CD8-positive, alpha-beta memory T cell (primary cell): ENCODE results near the gene TSPO2. TPM values are rescaled to one million over a fixed set of nuclear protein-coding genes. Genes with fewer than 3 reads are reported as not detected.

ENCODE experiments used
- CTCF ChIA-PET: fragments of 350-600 bp; sonication (Branson Sonifier 250); formaldehyde crosslinking; loops from one replicate; lab custom pipeline; 2021; ENCODE audit warnings: antibody characterized with exemption; lab: Charles Lee
- POLR2A ChIA-PET: fragments of 350-600 bp; sonication (Branson Sonifier 250); formaldehyde crosslinking; loops from one replicate; lab custom pipeline; 2021; ENCODE audit warnings: antibody characterized with exemption; lab: Charles Lee
- DNase-seq, 5 donors: peaks; one replicate each; pipeline versions ENCODE4 v3.0.0 to v3.0.0-alpha.2; 2020 to 2022; ENCODE audit warnings: mixed read lengths in 1 of 5
- H3K27ac ChIP-seq: one replicate; pipeline ENCODE4 v1.7.0; 2013; ENCODE audit warnings: low read depth, mild to moderate bottlenecking, low read length, moderate library complexity
- H3K27me3 ChIP-seq: 2 replicates; pipeline ENCODE4 v1.7.0; 2013; ENCODE audit warnings: low read length, mild to moderate bottlenecking; ENCODE audit not compliant: insufficient read depth, poor library complexity, severe bottlenecking
- H3K36me3 ChIP-seq: 2 replicates; pipeline ENCODE4 v1.7.0; 2013; ENCODE audit warnings: mild to moderate bottlenecking, low read length, moderate library complexity; ENCODE audit not compliant: insufficient read depth
- H3K4me1 ChIP-seq: 2 replicates; pipeline ENCODE4 v1.7.0; 2013; ENCODE audit warnings: mild to moderate bottlenecking, low read length, moderate library complexity; ENCODE audit not compliant: insufficient read depth
- H3K4me3 ChIP-seq: 2 replicates; pipeline ENCODE4 v1.7.0; 2013; ENCODE audit warnings: mild to moderate bottlenecking, low read length
- H3K9me3 ChIP-seq: 2 replicates; pipeline ENCODE4 v1.7.0; 2013; ENCODE audit warnings: mild to moderate bottlenecking, low read length
- H3K27ac Mint-ChIP-seq, 8 donors: one replicate each; pipeline ENCODE4 v1.8.0; 2020 to 2021; ENCODE audit warnings: mixed read lengths in 8 of 8, mild to moderate bottlenecking in 6 of 8, inconsistent platforms in 3 of 8, moderate library complexity in 3 of 8
- H3K27me3 Mint-ChIP-seq, 2 donors: one replicate each; pipeline ENCODE4 v1.8.0; 2020 to 2021; ENCODE audit warnings: mixed read lengths in 2 of 2, mild to moderate bottlenecking in 1 of 2, moderate library complexity in 1 of 2
- H3K36me3 Mint-ChIP-seq, 3 donors: one replicate each; pipeline ENCODE4 v1.8.0; 2020 to 2021; ENCODE audit warnings: mixed read lengths in 3 of 3, inconsistent platforms in 1 of 3, mild to moderate bottlenecking in 1 of 3
- H3K4me1 Mint-ChIP-seq, 3 donors: one replicate each; pipeline ENCODE4 v1.8.0; 2020 to 2021; ENCODE audit warnings: mixed read lengths in 3 of 3, inconsistent platforms in 1 of 3, mild to moderate bottlenecking in 1 of 3
- H3K4me3 Mint-ChIP-seq, 7 donors: one replicate each; pipeline ENCODE4 v1.8.0; 2020 to 2021; ENCODE audit warnings: mixed read lengths in 7 of 7, mild to moderate bottlenecking in 6 of 7, moderate library complexity in 4 of 7, inconsistent platforms in 2 of 7
- H3K9me3 Mint-ChIP-seq, 5 donors: one replicate each; pipeline ENCODE4 v1.8.0; 2020 to 2022; ENCODE audit warnings: mixed read lengths in 5 of 5, mild to moderate bottlenecking in 3 of 5, moderate library complexity in 2 of 5, inconsistent platforms in 1 of 5
- polyA plus RNA-seq: library from polyadenylated mRNA; unstranded; fragments of 300-500 nt; fragmentation: Illumina TruSeq; gene quantifications from one replicate; pipeline ENCODE4 v1.2.3, GENCODE V29; 2021
- total RNA-seq, 2 experiments: library from RNA; stranded (reverse); gene quantifications; one replicate each; pipeline ENCODE4 v1.2.3, GENCODE V29; 2021

The TSPO2 gene
- total and polyA plus RNA-seq, 3 experiments from 2014 or later: not detected

- ChIA-PET POLR2A (no interaction called here), CTCF (interaction anchor here (5.8 kb wide), 1 partner anchor 19 kb away, joined by 26 read pairs; no protein-coding TSS in a partner anchor)
- H3K9me3 ChIP-seq: no peaks in the 10 kb centered on the region
- H3K4me3 ChIP-seq: no peak overlapping the region
- H3K36me3 ChIP-seq: no peaks in the 10 kb centered on the region
- no peak overlapping the region for H3K4me3 Mint-ChIP-seq
- H3K9me3 Mint-ChIP-seq: no peaks in the 10 kb centered on the region
- no peaks in the 10 kb centered on the region for H3K27me3 ChIP-seq
- H3K27ac Mint-ChIP-seq: no peak overlapping the region
- H3K4me1 ChIP-seq: peaks cover 11% of the 10 kb centered on the region
- H3K4me1 Mint-ChIP-seq: peaks cover 8 to 12% (median 8%) of the 10 kb centered on the region in 3 donors
- DNase-seq: no peak
- no peaks in the 10 kb centered on the region for H3K27me3 Mint-ChIP-seq
- peaks cover 0 to 31% (median 4%) of the 10 kb centered on the region in 3 donors for H3K36me3 Mint-ChIP-seq
- H3K27ac ChIP-seq: no peak overlapping the region
These were observed 5.0 kb downstream of the TSPO2 start for GRCh38 chr6:41047306-41047705.

- POLR2A ChIA-PET: no interaction called here
These were observed 5.8 kb downstream of the TSPO2 start for GRCh38 chr6:41047745-41048732.

GRCh38 chr6:41049521-41049920 lies 7.3 kb downstream of the TSPO2 start:
- peaks cover 0 to 26% (median 4%) of the 10 kb centered on the region in 3 donors for H3K36me3 Mint-ChIP-seq
- POLR2A ChIA-PET: no interaction called here
- Histone ChIP-seq H3K36me3 (no peaks in the 10 kb centered on the region), H3K4me3 (no peak overlapping the region), H3K27me3 (no peaks in the 10 kb centered on the region), H3K9me3 (no peaks in the 10 kb centered on the region), H3K4me1 (peaks cover 18% of the 10 kb centered on the region), H3K27ac (no peak overlapping the region)
- peak overlapping the region in 1 of 8 donors; percentile 71 for H3K27ac Mint-ChIP-seq
- peaks cover 14 to 17% (median 14%) of the 10 kb centered on the region in 3 donors for H3K4me1 Mint-ChIP-seq
- H3K27me3 Mint-ChIP-seq: no peaks in the 10 kb centered on the region
- no peak overlapping the region for H3K4me3 Mint-ChIP-seq
- no peak for DNase-seq
- CTCF ChIA-PET: interaction anchor here (1.0 to 2.8 kb wide), 5 partner anchors 10 to 21 kb away, joined by 3 to 11 read pairs (median 4); partner anchors contain the start of gene UNC5CL
- H3K9me3 Mint-ChIP-seq: no peaks in the 10 kb centered on the region

More at GRCh38 chr6:41047745-41048732, 5.8 kb downstream of the TSPO2 start:
- Histone ChIP-seq H3K4me1 (peaks cover 18% of the 10 kb centered on the region), H3K27ac (no peak overlapping the region), H3K27me3 (no peaks in the 10 kb centered on the region), H3K36me3 (no peaks in the 10 kb centered on the region), H3K4me3 (no peak overlapping the region), H3K9me3 (no peaks in the 10 kb centered on the region)
- Mint-ChIP-seq H3K4me1 (peaks cover 14 to 17% (median 14%) of the 10 kb centered on the region in 3 donors), H3K27me3 (no peaks in the 10 kb centered on the region), H3K9me3 (no peaks in the 10 kb centered on the region), H3K36me3 (peaks cover 0 to 30% (median 4%) of the 10 kb centered on the region in 3 donors), H3K4me3 (no peak overlapping the region), H3K27ac (peak overlapping the region in 3 of 8 donors; percentile 10 to 60 (median 51))
- no peak for DNase-seq
- CTCF ChIA-PET: interaction anchor here (1.2 to 2.8 kb wide), 3 partner anchors 12 to 21 kb away, joined by 4 to 11 read pairs (median 5); no protein-coding TSS in a partner anchor

GRCh38 chr6:41049955-41050354 lies 7.7 kb downstream of the TSPO2 start:
- Histone ChIP-seq H3K27ac (no peak overlapping the region), H3K36me3 (no peaks in the 10 kb centered on the region), H3K4me1 (peaks cover 18% of the 10 kb centered on the region), H3K4me3 (no peak overlapping the region), H3K27me3 (no peaks in the 10 kb centered on the region), H3K9me3 (no peaks in the 10 kb centered on the region)
- peaks cover 0 to 27% (median 4%) of the 10 kb centered on the region in 3 donors for H3K36me3 Mint-ChIP-seq
- DNase-seq: no peak
- no peak overlapping the region for H3K4me3 Mint-ChIP-seq
- no peaks in the 10 kb centered on the region for H3K9me3 Mint-ChIP-seq
- no peaks in the 10 kb centered on the region for H3K27me3 Mint-ChIP-seq
- ChIA-PET POLR2A (no interaction called here), CTCF (interaction anchor here (1.0 to 2.8 kb wide), 4 partner anchors 10 to 22 kb away, joined by 3 to 11 read pairs (median 4); partner anchors contain the start of gene UNC5CL)
- H3K4me1 Mint-ChIP-seq: peaks cover 14 to 17% (median 14%) of the 10 kb centered on the region in 3 donors
- peak overlapping the region in 1 of 8 donors; percentile 71 for H3K27ac Mint-ChIP-seq

GRCh38 chr6:41050536-41050935 lies 8.3 kb downstream of the TSPO2 start:
- H3K27me3 ChIP-seq: no peaks in the 10 kb centered on the region
- H3K4me1 ChIP-seq: peaks cover 18% of the 10 kb centered on the region
- CTCF ChIA-PET: interaction anchor here (2.8 kb wide), 1 partner anchor 22 kb away, joined by 11 read pairs; no protein-coding TSS in a partner anchor
- POLR2A ChIA-PET: no interaction called here
- no peak for DNase-seq
- H3K4me3 ChIP-seq: no peak overlapping the region
- Mint-ChIP-seq H3K4me1 (peaks cover 14 to 17% (median 14%) of the 10 kb centered on the region in 3 donors), H3K9me3 (no peaks in the 10 kb centered on the region), H3K4me3 (no peak overlapping the region), H3K36me3 (peaks cover 0 to 30% (median 7%) of the 10 kb centered on the region in 3 donors), H3K27ac (peak overlapping the region in 1 of 8 donors; percentile 29), H3K27me3 (no peaks in the 10 kb centered on the region)
- no peak overlapping the region for H3K27ac ChIP-seq
- H3K36me3 ChIP-seq: no peaks in the 10 kb centered on the region
- no peaks in the 10 kb centered on the region for H3K9me3 ChIP-seq

GRCh38 chr6:41051873-41052272 lies 9.6 kb downstream of the TSPO2 start:
- ChIA-PET POLR2A (no interaction called here), CTCF (interaction anchor here (1.0 kb wide), 1 partner anchor 13 kb away, joined by 5 read pairs; the partner anchor contains the start of gene UNC5CL)
- H3K27me3 Mint-ChIP-seq: no peaks in the 10 kb centered on the region
- Histone ChIP-seq H3K27ac (no peak overlapping the region), H3K4me3 (no peak overlapping the region), H3K36me3 (no peaks in the 10 kb centered on the region), H3K9me3 (no peaks in the 10 kb centered on the region), H3K27me3 (no peaks in the 10 kb centered on the region), H3K4me1 (peaks cover 18% of the 10 kb centered on the region)
- no peaks in the 10 kb centered on the region for H3K9me3 Mint-ChIP-seq
- H3K4me3 Mint-ChIP-seq: peak overlapping the region in 4 of 7 donors; percentile 3 to 40 (median 10)
- no peak for DNase-seq
- H3K4me1 Mint-ChIP-seq: peaks cover 14 to 17% (median 14%) of the 10 kb centered on the region in 3 donors
- H3K36me3 Mint-ChIP-seq: peaks cover 0 to 43% (median 17%) of the 10 kb centered on the region in 3 donors
- H3K27ac Mint-ChIP-seq: peak overlapping the region in 6 of 8 donors; percentile 4 to 81 (median 56)

GRCh38 chr6:41053041-41053440 lies 10.8 kb downstream of the TSPO2 start, which contains the start of gene APOBEC2:
Gene APOBEC2 (plus strand): TSS chr6:41053202. CDS start chr6:41053348, 146 bp downstream.
- H3K4me1 Mint-ChIP-seq: peaks cover 14 to 17% (median 14%) of the 10 kb centered on the region in 3 donors
- no peaks in the 10 kb centered on the region for H3K36me3 ChIP-seq
- CTCF ChIA-PET: interaction anchor here (0.6 to 5.0 kb wide), 3 partner anchors 15 to 25 kb away, joined by 3 to 22 read pairs (median 5); no protein-coding TSS in a partner anchor
- POLR2A ChIA-PET: interaction anchor here (0.9 kb wide), 1 partner anchor 19 kb away, joined by 3 read pairs; the partner anchor contains the start of gene OARD1
- no peaks in the 10 kb centered on the region for H3K27me3 ChIP-seq
- H3K9me3 Mint-ChIP-seq: no peaks in the 10 kb centered on the region
- no peaks in the 10 kb centered on the region for H3K9me3 ChIP-seq
- no peak for DNase-seq
- no peak within 1 kb of the TSS for H3K27ac ChIP-seq
- no peaks in the 10 kb centered on the region for H3K27me3 Mint-ChIP-seq
- H3K4me3 ChIP-seq: peak within 1 kb of the TSS; percentile 13
- peaks cover 0 to 44% (median 18%) of the 10 kb centered on the region in 3 donors for H3K36me3 Mint-ChIP-seq
- peak within 1 kb of the TSS in 6 of 8 donors; percentile 4 to 81 (median 56) for H3K27ac Mint-ChIP-seq
- peaks cover 18% of the 10 kb centered on the region for H3K4me1 ChIP-seq
- peak within 1 kb of the TSS in 5 of 7 donors; percentile 3 to 48 (median 15) for H3K4me3 Mint-ChIP-seq
